HG03175 (cell line): Measurements from ENCODE around the gene PTPRK.
A peak's percentile ranks its signal among the peaks of the same experiment; 100 is the strongest.

Experiments
- ATAC-seq: cut with Tn5 transposase; IDR thresholded peaks from one replicate; pipeline ENCODE4 v1.9.1; 2021; ENCODE audit warnings: mild to moderate bottlenecking, moderate library complexity; ENCODE audit not compliant: unreplicated experiment

Gene PTPRK

DNA sequence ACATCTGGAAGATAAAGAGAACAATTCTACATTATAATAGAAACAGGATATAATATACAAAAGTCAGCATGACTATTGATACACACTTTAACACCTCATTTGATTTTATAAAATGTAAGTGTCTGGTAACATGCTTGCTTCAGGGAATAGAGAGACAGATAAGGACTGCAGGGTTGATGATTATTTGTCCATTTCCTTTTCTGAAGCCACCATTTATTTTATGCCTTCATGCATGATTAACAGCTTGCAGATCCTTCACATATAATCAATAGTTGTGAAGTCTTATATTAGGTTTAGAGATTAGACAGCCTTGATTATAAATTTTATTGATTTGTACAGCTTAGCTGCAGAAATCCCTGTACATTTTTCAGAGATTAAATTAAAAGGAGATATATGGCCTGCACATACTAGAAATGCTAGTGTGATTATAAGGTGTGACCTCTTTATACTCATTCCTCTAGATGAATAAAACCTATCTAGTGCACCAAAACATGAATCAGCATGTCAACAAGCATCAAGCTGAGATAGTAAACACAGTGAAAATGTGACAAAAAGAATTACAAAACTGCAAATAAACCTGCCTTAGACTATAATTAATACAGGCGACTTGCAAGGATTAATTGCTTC is 420.7 kb downstream of the PTPRK start:
- ATAC-seq: no peak

DNA sequence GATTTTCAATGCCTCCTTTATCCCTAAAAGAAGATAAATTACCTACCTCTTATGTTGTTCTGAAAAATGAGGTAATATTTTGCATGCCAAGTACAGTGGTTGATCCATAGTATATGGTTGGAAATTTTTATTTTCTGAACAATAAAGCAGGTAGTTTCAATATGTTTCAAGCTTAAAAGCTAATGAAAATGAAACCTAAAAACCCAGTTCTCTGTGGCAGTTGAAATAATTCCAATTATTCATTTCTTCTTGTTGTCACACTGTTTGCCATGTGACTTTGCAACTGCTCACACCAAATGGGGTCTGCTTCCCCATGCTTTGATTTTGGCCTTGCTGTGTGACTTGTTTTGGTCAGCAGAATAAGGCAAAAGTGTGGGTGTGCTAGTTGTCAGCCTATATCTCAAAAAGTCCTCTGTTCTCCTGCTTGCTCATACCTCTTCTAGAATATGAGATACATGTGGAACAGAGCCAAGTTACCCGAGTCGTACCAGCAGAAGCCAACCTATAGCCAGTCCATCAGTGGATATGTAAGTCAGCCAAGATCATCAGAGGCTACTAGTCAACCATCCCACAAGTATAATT is 422.3 kb downstream of the PTPRK start:
- ATAC-seq: no peak

DNA sequence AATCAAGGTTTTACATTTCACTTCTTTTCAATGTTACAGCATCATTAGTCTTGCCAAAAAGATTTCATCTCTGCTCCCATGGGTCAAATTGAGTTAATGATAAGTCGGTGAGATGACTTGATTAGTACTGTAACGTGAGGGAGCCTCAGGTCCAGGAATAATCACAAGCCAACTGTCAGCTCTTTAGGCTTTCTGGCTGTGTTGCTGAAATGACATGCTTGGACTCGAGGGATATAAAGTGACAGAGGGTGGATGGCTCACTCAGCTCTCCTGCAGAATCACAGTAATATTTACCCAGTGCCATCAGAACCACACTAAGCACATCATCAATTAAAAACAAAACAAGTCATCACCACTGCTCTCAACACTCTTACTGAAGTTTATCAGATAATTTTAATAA is 423.4 kb downstream of the PTPRK start:
- ATAC-seq: no peak

DNA sequence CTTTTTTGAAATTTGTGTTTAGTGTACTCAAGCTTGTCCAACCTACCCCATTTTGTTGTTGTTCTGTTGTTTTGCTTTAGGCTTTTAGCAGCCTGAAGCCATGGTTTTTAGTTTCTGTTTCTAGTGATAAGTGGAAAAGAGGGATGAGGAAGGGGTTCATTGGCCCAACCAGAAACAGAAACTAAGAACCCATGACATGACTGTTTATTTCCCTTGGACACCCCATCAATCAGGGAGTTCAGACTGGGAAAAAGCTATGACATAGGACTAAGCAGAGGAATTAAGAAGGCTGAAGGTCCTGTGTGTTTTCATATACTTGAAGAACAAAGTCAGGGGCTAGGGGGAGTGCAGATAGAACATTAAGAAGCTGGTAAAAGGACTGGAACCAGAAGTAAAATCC is 425.0 kb downstream of the PTPRK start:
- ATAC-seq: no peak

DNA sequence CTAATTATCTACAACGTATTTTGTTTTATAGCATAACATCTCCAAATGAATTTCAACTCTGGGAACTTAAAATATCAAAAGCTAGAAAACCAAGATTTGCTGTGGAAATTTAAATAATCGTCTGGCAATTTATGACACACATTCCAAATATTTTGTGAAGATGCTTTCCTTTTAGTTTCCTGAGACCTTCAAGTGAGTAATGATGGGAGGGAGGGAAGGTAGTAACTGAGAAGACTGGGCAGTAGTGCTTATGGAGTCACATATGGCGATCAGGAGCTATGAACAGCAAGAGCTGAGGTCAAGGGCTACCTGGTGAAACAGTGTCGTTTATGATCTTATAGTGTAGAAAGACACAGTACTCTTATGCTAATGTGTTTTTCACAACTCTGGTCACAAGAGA is 441.4 kb downstream of the PTPRK start:
- no peak for ATAC-seq

DNA sequence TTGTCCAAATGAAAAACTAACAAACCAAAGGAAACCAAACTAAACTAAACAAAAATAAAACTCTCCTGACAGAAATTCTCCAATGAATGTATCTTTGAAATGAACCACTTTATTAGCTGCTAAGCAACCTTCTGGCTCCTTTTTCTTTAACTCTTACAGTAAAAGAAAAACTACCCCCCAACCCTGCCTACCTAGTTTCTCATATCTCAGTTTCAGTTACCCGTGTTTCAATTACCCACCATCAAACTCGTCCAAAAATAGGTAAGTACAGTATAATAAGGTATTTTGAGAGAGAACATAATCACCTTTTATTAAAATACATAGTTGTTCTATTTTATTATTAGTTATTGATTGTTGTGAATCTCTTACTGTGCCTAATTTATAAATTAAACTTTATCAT is 442.1 kb downstream of the PTPRK start:
- ATAC-seq: peak; percentile 75

DNA sequence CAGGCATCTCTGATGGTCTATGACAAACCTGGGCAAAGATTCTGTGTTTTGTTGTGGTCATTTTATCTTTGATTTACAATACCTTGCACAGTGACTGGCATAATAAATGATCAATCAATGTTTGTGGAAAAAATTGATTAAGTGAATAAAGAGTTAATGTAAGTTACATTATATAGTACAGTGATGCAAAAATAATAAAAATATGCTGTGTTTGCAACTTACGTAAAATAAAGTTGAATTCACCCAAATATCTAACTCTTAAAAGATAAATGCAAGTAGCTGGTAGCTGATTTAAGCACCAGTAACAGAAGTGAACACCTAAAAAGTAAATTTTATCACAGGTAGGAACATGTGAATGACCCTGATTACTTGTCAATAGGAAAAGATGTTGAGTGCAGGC is 443.6 kb downstream of the PTPRK start:
- no peak for ATAC-seq

DNA sequence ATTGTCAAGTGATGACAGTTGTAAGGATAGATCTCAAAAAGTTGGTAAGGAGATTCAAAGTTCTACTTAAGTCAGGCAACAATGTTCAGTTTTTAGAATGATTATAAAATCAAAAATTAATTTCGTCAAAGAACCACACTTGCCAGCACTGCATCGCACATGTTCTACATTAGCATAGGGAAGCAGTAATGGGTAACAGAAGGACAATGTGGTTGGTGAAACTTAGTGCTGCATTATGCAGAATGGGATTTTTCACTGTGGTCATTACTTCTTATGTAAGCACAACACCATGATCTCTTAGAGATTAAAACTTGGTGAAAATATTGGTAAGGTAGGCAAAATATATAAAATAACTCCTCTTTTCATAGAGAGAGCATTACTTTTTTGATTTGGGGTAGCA is 445.8 kb downstream of the PTPRK start:
- ATAC-seq: no peak

DNA sequence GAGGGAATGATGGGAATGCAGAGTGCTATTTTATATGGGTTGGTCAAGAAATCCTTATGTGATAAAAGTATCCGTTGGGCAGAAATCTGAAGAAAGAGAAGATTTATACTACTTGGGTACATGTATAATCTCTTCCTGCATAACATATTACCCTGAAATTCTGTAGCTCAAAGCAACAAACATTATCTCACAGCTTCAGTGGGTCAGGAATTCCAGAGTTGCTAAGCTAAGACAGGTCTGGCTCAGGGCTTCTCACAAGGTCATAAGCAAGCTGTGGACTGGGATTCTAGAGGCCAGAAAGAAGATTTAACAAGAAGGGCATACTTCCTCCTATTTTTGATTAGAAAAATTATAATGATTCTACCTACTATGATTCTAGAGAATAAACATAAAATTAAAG is 447.0 kb downstream of the PTPRK start:
- no peak for ATAC-seq

DNA sequence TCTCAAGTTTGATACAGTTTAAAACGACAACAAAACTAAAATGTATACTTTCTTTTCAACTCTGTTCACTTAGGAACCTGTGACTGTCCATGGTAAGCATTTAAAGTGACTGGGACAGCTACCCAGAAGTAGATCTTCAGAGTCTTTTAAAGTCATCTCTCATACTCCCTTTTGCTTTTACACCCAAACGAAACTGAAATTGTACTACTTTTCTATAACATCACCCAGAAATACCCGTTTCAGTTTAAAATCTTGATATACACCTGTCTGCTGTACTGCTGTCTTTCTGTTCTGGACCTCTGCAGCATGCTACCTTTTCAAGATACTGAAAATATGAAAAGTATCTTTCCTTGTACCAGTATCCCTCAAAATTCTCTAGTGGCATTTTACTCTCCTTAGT is 449.2 kb downstream of the PTPRK start:
- ATAC-seq: peak; percentile 60

DNA sequence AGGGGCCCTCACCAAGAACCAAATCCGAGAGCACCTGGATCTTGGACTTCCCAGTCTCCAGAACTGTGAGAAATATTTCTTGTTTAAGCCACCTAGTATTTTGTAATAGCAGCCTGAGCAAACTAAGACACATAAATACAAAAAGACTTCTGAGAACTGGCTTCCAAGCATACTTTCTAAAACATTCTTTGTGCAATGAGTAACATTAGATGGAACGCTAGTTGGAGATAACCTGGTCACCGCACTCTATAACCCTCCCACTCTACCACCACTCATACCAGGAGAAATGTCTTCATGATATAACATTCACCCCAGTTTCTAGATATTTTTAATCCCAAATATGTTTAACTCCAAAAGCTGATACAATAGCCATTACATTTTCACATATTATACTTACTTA is 450.0 kb downstream of the PTPRK start:
- ATAC-seq: no peak

DNA sequence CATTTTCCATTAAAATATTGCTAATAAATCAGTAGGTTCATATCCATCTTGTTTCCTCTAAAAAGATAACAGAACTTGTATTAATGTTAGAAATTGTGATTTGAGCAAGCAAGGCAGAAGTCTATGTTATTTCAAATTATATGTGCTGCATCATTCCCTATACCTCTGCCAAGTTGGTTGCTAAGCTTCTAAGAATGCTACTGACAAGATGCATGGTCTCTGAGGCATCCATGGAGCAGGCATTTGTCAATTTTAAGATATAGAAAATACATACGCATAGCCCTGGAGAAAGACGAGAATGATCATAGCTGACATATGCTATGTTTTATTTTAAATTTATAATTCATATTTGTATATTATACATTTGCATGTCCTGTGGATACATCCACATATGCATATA is 451.2 kb downstream of the PTPRK start:
- ATAC-seq: no peak

DNA sequence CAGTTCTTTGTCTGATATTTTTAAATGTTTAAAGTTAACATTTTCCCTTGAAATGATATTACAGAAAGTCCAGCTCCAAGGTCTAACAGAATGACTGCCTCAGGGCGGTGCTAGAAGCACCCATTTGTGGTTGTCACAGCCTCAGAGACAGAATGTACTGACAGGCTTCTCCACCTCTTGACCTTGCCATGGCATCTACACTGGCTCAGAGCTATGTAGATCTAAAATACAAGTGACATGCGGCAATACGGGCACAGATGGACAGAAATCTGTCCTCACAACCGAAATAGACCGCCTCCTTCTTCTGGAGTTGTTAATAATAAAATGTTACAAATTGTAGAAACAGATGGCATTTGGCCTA is 452.3 kb downstream of the PTPRK start:
- ATAC-seq: no peak

DNA sequence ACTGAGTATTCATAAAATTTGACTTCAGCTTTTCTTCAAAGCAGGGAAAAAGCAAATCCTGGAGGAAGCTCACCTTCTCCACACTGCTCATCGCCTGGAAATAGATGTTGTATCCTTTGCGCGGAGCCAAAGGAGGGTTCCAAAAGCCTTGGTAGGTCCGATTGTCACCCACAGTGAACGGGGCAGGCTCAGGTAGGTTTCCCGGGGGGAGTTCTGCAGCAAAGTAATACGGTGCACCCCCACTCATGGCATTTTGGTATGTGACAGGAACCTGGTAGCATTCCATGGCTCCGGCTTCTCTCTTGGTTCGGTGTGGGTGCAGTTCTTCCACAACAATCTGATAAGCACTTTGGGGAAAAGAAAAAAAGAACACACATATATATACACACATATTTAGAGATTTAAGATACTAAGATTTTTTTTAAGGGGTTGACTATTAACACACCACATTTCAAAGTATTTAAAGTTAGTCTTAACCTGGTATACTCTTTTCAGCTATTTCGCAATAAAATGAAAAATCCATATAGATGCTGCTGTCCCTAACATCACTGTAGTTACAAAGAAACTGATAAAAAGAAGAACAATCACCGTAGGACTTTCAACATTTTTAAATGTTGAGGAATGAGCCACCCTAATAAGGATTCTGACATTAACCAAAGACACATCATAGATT is 452.8 kb downstream of the PTPRK start:
- no peak for ATAC-seq

DNA sequence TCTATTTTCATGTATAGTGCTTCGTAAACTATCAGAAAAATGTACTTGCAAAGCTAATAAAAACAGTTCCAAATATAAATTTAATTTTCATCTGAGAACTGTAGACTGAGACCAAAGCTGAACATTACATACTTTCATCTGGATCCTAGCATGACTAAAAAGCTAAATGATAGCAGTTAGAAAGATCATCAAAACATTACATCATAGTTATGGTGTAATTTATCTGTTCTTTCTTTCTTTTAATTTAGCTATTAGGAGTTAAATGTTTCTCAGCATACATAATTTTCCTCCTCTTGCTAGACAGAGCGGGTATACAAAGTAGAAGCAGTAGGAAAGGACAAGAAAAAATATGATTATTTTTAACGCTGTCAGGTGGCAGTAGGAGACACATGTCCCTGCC is 455.3 kb downstream of the PTPRK start:
- no peak for ATAC-seq

DNA sequence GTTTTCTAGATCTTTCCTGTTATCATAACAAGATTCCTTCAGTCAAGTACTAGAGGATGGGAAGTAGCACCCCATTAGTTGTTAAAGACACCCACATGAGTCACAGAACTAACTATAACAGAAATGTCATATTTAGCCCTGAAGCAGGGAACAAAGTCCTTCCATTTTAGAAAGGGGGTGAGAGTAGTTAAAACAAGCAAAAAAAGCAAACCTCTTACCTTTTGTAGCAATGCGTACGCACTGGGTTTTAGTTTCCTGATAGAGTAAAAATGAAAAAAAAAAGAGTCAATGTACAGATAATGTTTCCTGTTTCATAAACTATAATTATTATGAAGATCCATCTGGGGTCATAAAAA is 455.9 kb downstream of the PTPRK start:
- no peak for ATAC-seq

DNA sequence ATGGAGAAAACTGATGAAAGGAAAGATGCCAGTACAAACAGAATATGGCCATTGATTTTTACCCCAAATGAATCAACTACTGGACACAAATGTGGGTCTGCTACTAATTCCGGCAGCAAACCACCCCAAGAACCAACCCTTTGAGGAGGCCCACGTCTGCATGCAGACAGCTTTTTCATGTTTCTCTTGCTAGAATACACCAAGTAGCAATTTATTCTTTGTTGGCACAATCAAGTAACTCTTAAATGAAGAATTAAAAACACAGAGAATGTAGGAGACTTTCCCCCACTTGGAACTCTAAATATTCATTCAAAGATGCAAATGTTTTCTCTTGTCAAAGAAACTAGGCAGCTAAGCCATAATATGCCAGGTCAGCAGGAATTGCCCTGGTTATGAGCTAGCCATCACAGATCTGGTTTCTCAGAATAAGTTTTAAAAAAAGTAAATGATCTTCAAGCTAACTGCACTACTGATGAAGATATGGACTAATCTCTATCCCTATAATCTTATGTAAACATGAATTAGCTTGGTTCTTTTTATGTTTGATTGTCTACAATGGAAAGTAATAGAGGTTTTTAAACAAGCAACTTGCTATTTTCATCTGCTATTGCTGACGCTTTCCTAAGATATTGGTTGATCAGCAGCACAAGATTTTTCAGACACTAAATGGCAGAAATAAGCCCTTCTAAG is 456.4 kb downstream of the PTPRK start:
- ATAC-seq: no peak

DNA sequence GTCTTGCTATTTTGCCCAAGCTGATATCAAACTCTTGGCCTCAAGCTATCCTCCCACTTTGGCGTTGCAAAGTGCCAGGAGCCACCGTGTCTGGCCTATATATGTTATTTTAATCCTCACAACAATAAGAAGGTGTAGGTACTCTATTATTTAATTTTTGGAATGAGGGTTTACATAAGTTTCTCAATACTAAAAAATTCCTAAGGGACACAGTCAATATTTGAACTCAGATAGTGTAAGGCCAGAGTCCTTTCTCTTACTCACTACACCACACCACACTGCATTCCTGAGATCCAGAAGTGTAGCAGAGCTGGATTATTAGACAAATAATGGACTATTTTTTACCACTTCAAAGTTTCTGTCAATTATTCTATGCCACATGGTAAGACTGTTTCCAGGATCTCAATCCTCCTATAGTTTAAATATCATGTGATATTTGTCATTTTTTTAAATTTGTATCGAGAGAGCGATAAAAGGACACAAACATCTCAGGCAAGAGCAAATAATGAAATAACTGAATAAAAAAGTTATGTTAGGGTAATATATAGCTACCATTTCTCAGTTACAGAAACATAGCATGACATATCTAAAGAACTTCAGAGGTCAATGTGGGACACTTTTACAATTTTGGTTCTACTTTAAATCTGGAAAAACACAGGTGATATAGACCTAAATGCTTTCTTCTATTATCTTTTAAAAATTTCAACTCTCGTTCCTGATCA is 457.4 kb downstream of the PTPRK start:
- ATAC-seq: no peak

DNA sequence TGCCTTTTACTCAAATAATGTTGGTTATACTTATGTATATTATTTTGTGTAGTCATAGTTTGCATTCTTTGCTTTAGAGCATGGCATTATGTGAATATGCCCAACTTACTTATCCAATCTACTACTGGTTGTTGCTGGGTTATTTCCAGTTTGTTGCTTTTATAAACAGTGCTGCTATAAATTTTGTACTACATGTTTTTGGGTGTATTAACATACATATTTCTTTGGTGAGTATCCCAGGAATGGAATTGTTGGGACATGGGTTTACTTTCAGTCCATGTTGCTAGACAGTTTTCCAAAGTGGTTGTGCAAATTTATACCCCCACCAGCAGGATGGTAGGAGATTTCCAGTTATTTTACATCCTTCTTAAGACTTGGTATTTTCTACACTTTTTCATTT is 462.5 kb downstream of the PTPRK start:
- no peak for ATAC-seq

DNA sequence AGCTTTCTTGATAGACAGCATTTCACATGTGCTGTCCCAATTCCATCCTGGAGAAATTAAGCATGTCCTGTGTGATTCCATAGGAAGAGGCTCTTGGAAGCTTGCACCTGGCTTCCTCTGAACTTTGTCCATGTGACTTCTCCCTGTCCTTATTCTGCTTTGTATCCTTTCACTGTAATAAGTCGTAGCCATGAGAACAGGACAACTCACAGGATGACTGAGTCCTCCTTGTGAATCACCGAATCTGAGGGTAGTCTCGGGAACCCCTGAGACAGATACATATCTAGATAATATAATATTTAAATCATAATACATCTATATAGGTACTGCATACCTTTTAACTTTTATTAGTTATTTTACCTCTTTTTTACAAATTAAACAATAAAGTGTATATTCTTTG is 462.9 kb downstream of the PTPRK start:
- no peak for ATAC-seq

DNA sequence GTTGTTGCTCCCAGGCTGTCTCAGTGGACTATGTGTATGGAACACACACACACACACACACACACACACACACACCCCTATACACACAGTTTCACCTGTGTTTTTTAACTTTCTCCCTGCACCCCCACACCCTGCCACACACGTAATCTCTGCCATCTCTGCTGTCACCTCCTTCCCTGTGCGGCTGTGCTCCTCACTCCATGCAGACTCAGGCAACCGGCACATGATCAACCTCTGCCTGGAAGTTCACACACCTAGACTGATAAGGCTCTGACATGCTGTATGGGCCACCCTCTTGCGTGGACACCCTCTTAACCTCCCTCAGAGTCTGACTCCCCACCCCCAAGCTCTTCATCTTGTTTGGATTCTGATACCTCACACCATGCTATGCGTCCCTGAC is 467.3 kb downstream of the PTPRK start:
- no peak for ATAC-seq

DNA sequence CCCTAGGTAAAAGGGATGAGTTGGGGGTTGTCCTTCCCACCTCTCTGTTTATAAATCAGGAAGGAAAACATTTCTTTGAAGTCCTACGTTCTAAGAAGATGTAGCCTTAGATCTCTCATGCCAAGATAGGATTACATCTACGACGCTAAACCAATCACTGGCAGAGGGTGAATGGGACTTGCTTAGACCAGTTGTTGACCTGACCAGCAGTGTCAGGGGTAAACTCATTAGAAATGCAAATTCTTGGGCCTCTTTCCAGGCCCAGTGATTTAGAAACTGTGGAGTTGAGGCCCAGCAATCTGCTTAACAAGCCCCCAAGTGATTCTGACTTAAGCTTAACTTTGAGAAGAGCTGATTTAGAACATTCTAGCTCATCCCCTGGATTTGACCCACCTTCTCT is 472.4 kb downstream of the PTPRK start:
- no peak for ATAC-seq
